Measurements from ENCODE around the gene ARL4C.

GRCh38 chr2:234457421-234457820 lies 39.5 kb downstream of the ARL4C start:
- no peak for TF ChIP-seq CTCF (conservative IDR thresholded peaks at IDR 0.05)
- TF ChIP-seq EZH2 (IDR thresholded peaks at IDR 0.05; ENCODE audit: low read depth) = no peak
